H1 (cell line): ENCODE results near the gene IGF2BP3. TPM values are rescaled to one million over a fixed set of nuclear protein-coding genes. Genes with fewer than 3 reads are reported as not detected.

Experiments
- BRCA1 ChIP-seq: IDR thresholded peaks from 2 replicates; pipeline ENCODE4 v1.6.1; 2012; ENCODE audit warnings: low read depth, low read length, improper control_type of control experiment
- JUND ChIP-seq: IDR thresholded peaks from 2 replicates; pipeline ENCODE4 v1.6.1; 2011; ENCODE audit warnings: mild to moderate bottlenecking, improper control_type of control experiment, low read length
- NANOG ChIP-seq: IDR thresholded peaks from 2 replicates; pipeline ENCODE4 v1.6.1; 2011; ENCODE audit warnings: low read length, low read depth, mild to moderate bottlenecking, inconsistent platforms; ENCODE audit not compliant: insufficient read depth, poor library complexity, severe bottlenecking
- NRF1 ChIP-seq: IDR thresholded peaks from 2 replicates; pipeline ENCODE4 v1.6.1; 2011; ENCODE audit warnings: mild to moderate bottlenecking, low read depth, low read length, improper control_type of control experiment
- RBBP5 ChIP-seq: IDR thresholded peaks from 2 replicates; pipeline ENCODE4 v1.7.1; 2012; ENCODE audit warnings: low read depth, mild to moderate bottlenecking, inconsistent platforms, low read length, moderate library complexity, borderline replicate concordance
- SIX5 ChIP-seq: IDR thresholded peaks from 2 replicates; pipeline ENCODE4 v1.6.1; 2011; ENCODE audit warnings: mild to moderate bottlenecking, low read depth, low read length
- YY1 ChIP-seq: IDR thresholded peaks from 2 replicates; pipeline ENCODE4 v1.6.1; 2011; ENCODE audit warnings: low read depth, mild to moderate bottlenecking, low read length
- polyA plus RNA-seq, 7 experiments: library from polyadenylated mRNA; depleted of rRNA in 3 of 7; stranded (reverse) in 5 of 7; unstranded in 2 of 7; fragments of >200 nt in 5 of 7; fragments of 200-250 nt in 2 of 7; gene quantifications; 1 replicate in 5 of 7; 2 replicates in 1 of 7; 4 replicates in 1 of 7; pipeline versions ENCODE4 v1.2.1 to v1.2.3, GENCODE V29; 2011 to 2013; ENCODE audit warnings: missing spikeins in 2 of 7, mixed read lengths in 2 of 7
- total RNA-seq: library from RNA; stranded (reverse); fragmentation: NEBNext Ultra II Directional; extraction: Animal tissue kit (Norgen Biotek cat#: 25700); gene quantifications from 2 replicates; pipeline ENCODE4 v1.2.1, GENCODE V29; 2021
- TF ChIP-seq, protein P1 (sequence below): fragments of 300-600 bp; sonication (generic); IDR thresholded peaks from 2 replicates; pipeline ENCODE4 v1.7.1; 2012; ENCODE audit warnings: low read length, moderate library complexity, mild to moderate bottlenecking, inconsistent platforms; ENCODE audit not compliant: insufficient replicate concordance
- TF ChIP-seq, protein P2 (sequence below): IDR thresholded peaks from 2 replicates; pipeline ENCODE4 v1.6.1; 2012; ENCODE audit warnings: low read length, inconsistent platforms

Gene IGF2BP3
- total and polyA plus RNA-seq, 2 of the 8 experiments (the other 6 are each of a cell fraction or from before 2014, with no cell fraction given), result 66.3 to 193 TPM

DNA sequence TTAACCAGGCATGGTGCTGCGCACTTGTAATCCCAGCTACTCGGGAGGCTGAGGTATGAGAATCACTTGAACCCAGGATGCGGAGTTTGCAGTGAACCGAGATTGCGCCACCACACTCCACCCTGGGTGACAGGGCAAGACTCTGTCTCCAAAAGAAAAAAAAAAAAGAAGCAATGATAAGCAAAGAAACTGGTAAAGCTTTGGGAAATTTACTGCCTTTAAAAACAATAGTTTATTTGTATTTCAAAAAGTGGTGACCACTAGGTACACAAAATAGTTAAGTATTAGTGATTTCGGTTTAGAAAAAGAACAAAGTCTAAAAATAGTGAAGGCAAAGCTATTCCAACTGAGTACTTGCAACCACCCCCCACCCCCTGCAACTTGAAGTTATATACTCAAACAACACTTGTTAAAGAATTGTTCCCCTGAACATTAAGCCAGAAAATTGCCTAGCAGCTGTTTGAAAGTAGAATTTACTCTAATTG, 133.4 kb downstream of the IGF2BP3 start (continued):
- TF ChIP-seq, protein P1, sequence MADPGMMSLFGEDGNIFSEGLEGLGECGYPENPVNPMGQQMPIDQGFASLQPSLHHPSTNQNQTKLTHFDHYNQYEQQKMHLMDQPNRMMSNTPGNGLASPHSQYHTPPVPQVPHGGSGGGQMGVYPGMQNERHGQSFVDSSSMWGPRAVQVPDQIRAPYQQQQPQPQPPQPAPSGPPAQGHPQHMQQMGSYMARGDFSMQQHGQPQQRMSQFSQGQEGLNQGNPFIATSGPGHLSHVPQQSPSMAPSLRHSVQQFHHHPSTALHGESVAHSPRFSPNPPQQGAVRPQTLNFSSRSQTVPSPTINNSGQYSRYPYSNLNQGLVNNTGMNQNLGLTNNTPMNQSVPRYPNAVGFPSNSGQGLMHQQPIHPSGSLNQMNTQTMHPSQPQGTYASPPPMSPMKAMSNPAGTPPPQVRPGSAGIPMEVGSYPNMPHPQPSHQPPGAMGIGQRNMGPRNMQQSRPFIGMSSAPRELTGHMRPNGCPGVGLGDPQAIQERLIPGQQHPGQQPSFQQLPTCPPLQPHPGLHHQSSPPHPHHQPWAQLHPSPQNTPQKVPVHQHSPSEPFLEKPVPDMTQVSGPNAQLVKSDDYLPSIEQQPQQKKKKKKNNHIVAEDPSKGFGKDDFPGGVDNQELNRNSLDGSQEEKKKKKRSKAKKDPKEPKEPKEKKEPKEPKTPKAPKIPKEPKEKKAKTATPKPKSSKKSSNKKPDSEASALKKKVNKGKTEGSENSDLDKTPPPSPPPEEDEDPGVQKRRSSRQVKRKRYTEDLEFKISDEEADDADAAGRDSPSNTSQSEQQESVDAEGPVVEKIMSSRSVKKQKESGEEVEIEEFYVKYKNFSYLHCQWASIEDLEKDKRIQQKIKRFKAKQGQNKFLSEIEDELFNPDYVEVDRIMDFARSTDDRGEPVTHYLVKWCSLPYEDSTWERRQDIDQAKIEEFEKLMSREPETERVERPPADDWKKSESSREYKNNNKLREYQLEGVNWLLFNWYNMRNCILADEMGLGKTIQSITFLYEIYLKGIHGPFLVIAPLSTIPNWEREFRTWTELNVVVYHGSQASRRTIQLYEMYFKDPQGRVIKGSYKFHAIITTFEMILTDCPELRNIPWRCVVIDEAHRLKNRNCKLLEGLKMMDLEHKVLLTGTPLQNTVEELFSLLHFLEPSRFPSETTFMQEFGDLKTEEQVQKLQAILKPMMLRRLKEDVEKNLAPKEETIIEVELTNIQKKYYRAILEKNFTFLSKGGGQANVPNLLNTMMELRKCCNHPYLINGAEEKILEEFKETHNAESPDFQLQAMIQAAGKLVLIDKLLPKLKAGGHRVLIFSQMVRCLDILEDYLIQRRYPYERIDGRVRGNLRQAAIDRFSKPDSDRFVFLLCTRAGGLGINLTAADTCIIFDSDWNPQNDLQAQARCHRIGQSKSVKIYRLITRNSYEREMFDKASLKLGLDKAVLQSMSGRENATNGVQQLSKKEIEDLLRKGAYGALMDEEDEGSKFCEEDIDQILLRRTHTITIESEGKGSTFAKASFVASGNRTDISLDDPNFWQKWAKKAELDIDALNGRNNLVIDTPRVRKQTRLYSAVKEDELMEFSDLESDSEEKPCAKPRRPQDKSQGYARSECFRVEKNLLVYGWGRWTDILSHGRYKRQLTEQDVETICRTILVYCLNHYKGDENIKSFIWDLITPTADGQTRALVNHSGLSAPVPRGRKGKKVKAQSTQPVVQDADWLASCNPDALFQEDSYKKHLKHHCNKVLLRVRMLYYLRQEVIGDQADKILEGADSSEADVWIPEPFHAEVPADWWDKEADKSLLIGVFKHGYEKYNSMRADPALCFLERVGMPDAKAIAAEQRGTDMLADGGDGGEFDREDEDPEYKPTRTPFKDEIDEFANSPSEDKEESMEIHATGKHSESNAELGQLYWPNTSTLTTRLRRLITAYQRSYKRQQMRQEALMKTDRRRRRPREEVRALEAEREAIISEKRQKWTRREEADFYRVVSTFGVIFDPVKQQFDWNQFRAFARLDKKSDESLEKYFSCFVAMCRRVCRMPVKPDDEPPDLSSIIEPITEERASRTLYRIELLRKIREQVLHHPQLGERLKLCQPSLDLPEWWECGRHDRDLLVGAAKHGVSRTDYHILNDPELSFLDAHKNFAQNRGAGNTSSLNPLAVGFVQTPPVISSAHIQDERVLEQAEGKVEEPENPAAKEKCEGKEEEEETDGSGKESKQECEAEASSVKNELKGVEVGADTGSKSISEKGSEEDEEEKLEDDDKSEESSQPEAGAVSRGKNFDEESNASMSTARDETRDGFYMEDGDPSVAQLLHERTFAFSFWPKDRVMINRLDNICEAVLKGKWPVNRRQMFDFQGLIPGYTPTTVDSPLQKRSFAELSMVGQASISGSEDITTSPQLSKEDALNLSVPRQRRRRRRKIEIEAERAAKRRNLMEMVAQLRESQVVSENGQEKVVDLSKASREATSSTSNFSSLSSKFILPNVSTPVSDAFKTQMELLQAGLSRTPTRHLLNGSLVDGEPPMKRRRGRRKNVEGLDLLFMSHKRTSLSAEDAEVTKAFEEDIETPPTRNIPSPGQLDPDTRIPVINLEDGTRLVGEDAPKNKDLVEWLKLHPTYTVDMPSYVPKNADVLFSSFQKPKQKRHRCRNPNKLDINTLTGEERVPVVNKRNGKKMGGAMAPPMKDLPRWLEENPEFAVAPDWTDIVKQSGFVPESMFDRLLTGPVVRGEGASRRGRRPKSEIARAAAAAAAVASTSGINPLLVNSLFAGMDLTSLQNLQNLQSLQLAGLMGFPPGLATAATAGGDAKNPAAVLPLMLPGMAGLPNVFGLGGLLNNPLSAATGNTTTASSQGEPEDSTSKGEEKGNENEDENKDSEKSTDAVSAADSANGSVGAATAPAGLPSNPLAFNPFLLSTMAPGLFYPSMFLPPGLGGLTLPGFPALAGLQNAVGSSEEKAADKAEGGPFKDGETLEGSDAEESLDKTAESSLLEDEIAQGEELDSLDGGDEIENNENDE, result no peak
- no peak for TF ChIP-seq NRF1
- TF ChIP-seq, protein P2, sequence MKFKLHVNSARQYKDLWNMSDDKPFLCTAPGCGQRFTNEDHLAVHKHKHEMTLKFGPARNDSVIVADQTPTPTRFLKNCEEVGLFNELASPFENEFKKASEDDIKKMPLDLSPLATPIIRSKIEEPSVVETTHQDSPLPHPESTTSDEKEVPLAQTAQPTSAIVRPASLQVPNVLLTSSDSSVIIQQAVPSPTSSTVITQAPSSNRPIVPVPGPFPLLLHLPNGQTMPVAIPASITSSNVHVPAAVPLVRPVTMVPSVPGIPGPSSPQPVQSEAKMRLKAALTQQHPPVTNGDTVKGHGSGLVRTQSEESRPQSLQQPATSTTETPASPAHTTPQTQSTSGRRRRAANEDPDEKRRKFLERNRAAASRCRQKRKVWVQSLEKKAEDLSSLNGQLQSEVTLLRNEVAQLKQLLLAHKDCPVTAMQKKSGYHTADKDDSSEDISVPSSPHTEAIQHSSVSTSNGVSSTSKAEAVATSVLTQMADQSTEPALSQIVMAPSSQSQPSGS, result no peak
- no peak for TF ChIP-seq YY1
- TF ChIP-seq JUND, result no peak
- no peak for TF ChIP-seq RBBP5
- no peak for TF ChIP-seq NANOG
- TF ChIP-seq BRCA1, result no peak
- TF ChIP-seq SIX5, result no peak
